CD4-positive, alpha-beta T cell treated with Interleukin-15 for 1 hour (primary cell): ENCODE measurements around the gene DDX41.
"Not testable (repeated sequence)": the region's sequence is repeated elsewhere in the genome, so short reads cannot be mapped to it uniquely, and the experiment has no call there.

Source experiments
- DNase-seq: peaks from one replicate; pipeline ENCODE4 v3.0.0-alpha.2; 2020

Gene DDX41

GRCh38 chr5:177516601-177517568, at the start of gene DDX41:
Gene DDX41, minus strand, starts transcription at chr5:177516961. Its CDS starts 16 bp downstream, at chr5:177516945.
- peak; percentile 95 for DNase-seq

GRCh38 chr5:177565046-177565445, 48.3 kb upstream of the DDX41 start:
- DNase-seq: no peak

GRCh38 chr5:177559446-177559941, 42.7 kb upstream of the DDX41 start:
- DNase-seq: not testable (repeated sequence)

- DNase-seq: no peak
Observed at GRCh38 chr5:177557796-177558195, 41.0 kb upstream of the DDX41 start.

GRCh38 chr5:177557041-177557647, 40.4 kb upstream of the DDX41 start:
- DNase-seq: no peak

- DNase-seq: no peak
Observed at GRCh38 chr5:177555665-177556064, 38.9 kb upstream of the DDX41 start.

- DNase-seq: no peak
Observed at GRCh38 chr5:177555228-177555627, 38.5 kb upstream of the DDX41 start.

- peak; percentile 94 for DNase-seq
Observed at GRCh38 chr5:177554474-177555111, 37.8 kb upstream of the DDX41 start, which contains the start of gene FAM193B. Gene FAM193B, minus strand, starts transcription at chr5:177554563. Its CDS starts 105 bp downstream, at chr5:177554458.

GRCh38 chr5:177553671-177554429, 37.1 kb upstream of the DDX41 start:
- peak; percentile 18 for DNase-seq

GRCh38 chr5:177552839-177553455, 36.2 kb upstream of the DDX41 start:
- DNase-seq: no peak

GRCh38 chr5:177550122-177550521, 33.4 kb upstream of the DDX41 start:
- DNase-seq: no peak

GRCh38 chr5:177548495-177548894, 31.7 kb upstream of the DDX41 start:
- DNase-seq: no peak

GRCh38 chr5:177547736-177548135, 31.0 kb upstream of the DDX41 start:
- no peak for DNase-seq

- DNase-seq: peak; percentile 23
Observed at GRCh38 chr5:177546258-177546741, 29.5 kb upstream of the DDX41 start.

- peak; percentile 49 for DNase-seq
Observed at GRCh38 chr5:177545487-177546257, 28.9 kb upstream of the DDX41 start.

- DNase-seq: no peak
Observed at GRCh38 chr5:177542816-177543465, 26.2 kb upstream of the DDX41 start.

- no peak for DNase-seq
Observed at GRCh38 chr5:177540438-177540837, 23.7 kb upstream of the DDX41 start.

GRCh38 chr5:177539411-177539810, 22.6 kb upstream of the DDX41 start:
- no peak for DNase-seq

GRCh38 chr5:177538876-177539275, 22.1 kb upstream of the DDX41 start:
- DNase-seq: no peak
